Measurements from ENCODE around the gene TUFT1. TPM values are rescaled to one million over a fixed set of nuclear protein-coding genes. Genes with fewer than 3 reads are reported as not detected.
A peak's percentile ranks its signal among the peaks of the same experiment; 100 is the strongest.
"Not testable (repeated sequence)": the region's sequence is repeated elsewhere in the genome, so short reads cannot be mapped to it uniquely, and the experiment has no call there.

TUFT1 gene
- total and polyA plus RNA-seq, 2 experiments from 2014 or later = 29.2 to 29.8 TPM

DNA sequence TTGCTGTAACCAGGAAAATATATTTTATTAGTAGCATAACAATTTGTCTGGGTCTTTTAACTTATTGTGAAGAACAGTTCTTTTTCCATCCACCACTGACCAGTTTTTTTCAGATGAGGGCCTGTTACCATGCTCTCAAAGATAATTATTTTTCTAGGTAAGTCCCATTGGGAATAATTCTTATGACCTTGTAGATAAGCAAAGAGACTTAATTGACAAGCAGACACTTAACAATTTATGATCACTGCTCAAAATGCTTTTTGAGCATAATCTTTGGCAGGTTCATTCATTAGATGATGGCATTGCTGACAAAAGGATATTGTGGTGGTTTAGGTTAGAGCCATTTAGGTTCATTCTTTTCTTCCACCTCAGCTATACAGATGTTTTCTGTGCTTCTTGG, 78.4 kb downstream of the TUFT1 start:
- Histone ChIP-seq H3K36me3 (replicated peaks; ENCODE audit: insufficient read depth, low read depth) (no peaks in the 10 kb centered on the region), H4K20me1 (ENCODE audit: insufficient read depth, poor library complexity, severe bottlenecking) (peaks cover 27% of the 10 kb centered on the region), H3K4me2 (no peak overlapping the region), H3K27ac (peak overlapping the region; percentile 74), H2AFZ (no peak overlapping the region), H3K4me1 (ENCODE audit: insufficient read depth) (peaks cover 41% of the 10 kb centered on the region), H3K9me2 (replicated peaks; ENCODE audit: insufficient read depth) (no peaks in the 10 kb centered on the region), H3K9me3 (ENCODE audit: low read depth) (no peaks in the 10 kb centered on the region), H3K4me3 (no peak overlapping the region), H3K27me3 (no peaks in the 10 kb centered on the region), H3K79me2 (peaks cover 90% of the 10 kb centered on the region)
- no peak for TF ChIP-seq EZH2phosphoT487 (IDR thresholded peaks at IDR 0.05; ENCODE audit: low read depth, severe bottlenecking, unreplicated experiment)
- TF ChIP-seq EZH2 (IDR thresholded peaks at IDR 0.05; ENCODE audit: borderline replicate concordance) = no peak
- TF ChIP-seq, protein P1, sequence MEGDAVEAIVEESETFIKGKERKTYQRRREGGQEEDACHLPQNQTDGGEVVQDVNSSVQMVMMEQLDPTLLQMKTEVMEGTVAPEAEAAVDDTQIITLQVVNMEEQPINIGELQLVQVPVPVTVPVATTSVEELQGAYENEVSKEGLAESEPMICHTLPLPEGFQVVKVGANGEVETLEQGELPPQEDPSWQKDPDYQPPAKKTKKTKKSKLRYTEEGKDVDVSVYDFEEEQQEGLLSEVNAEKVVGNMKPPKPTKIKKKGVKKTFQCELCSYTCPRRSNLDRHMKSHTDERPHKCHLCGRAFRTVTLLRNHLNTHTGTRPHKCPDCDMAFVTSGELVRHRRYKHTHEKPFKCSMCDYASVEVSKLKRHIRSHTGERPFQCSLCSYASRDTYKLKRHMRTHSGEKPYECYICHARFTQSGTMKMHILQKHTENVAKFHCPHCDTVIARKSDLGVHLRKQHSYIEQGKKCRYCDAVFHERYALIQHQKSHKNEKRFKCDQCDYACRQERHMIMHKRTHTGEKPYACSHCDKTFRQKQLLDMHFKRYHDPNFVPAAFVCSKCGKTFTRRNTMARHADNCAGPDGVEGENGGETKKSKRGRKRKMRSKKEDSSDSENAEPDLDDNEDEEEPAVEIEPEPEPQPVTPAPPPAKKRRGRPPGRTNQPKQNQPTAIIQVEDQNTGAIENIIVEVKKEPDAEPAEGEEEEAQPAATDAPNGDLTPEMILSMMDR (IDR thresholded peaks at IDR 0.05; ENCODE audit: poor library complexity) = no peak
- DNase-seq (ENCODE audit: low spot score) = no peak

DNA sequence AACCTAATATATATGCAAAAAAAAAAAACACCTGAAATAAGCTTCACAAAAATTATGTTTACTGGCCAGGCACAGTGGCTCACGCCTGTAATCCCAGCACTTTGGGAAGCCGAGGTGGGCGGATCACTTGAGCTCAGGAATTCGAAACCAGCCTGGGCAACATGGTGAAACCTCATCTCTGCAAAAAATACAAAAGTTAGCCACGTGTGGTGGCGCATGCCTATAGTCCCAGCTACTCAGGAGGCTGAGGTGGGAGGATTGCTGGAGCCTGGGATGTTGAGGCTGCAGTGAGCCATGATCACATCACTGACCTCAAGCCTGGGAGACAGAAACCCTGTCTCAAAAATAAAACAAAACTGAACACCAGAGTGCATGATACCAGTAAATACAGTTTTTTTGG, 78.9 kb downstream of the TUFT1 start:
- 84% methylated on average over 6 of the region's 6 CpGs for WGBS (ENCODE audit: low lambda C conversion rate, missing lambda C conversion rate)
- peaks cover 25% of the 10 kb centered on the region for H4K20me1 ChIP-seq (ENCODE audit: insufficient read depth, poor library complexity, severe bottlenecking)
- peaks cover 90% of the 10 kb centered on the region for H3K79me2 ChIP-seq
- peaks cover 37% of the 10 kb centered on the region for H3K4me1 ChIP-seq (ENCODE audit: insufficient read depth)
- H3K36me3 ChIP-seq (replicated peaks; ENCODE audit: insufficient read depth, low read depth); H3K9me2 ChIP-seq (replicated peaks; ENCODE audit: insufficient read depth); H2AFZ ChIP-seq; DNase-seq (ENCODE audit: low spot score); H3K9me3 ChIP-seq (ENCODE audit: low read depth); H3K4me3 ChIP-seq; H3K27me3 ChIP-seq: not testable (repeated sequence)
- H3K4me2 ChIP-seq = peak overlapping the region; percentile 64
- peak overlapping the region; percentile 74 for H3K27ac ChIP-seq

DNA sequence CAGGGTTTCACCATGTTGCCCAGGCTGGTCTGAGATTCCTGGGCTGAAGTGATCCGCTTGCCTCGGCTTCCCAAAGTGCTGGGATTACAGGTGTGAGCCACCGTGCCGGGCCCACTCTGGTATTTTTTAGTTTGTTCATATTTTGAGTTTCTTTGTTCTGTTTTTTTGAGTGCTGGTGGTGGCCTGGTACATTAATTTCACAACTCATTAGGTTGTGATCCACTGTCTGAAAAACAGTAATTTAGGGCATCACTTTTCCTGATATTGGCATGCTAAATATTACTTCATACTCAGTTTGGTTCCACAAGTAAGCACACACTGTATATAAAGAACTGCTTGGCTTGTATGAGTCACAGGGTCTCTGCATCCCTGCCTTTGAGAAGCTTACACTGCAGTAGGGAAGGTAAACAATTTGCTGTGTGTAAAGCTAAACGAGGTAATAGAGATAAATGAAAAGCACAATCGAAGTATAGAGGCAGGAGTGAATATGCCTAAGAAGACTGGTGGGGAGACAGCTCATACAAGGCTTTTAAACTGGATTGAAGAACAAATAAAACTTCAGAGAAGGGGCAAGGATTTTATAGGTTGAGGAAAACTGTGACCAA, 79.5 kb downstream of the TUFT1 start:
- H3K27me3 ChIP-seq = no peaks in the 10 kb centered on the region
- WGBS (ENCODE audit: low lambda C conversion rate, missing lambda C conversion rate) = 52% methylated on average over 6 of the region's 6 CpGs
- no peak overlapping the region for H2AFZ ChIP-seq
- peaks cover 36% of the 10 kb centered on the region for H3K4me1 ChIP-seq (ENCODE audit: insufficient read depth)
- peaks cover 24% of the 10 kb centered on the region for H4K20me1 ChIP-seq (ENCODE audit: insufficient read depth, poor library complexity, severe bottlenecking)
- H3K9me2 ChIP-seq (replicated peaks; ENCODE audit: insufficient read depth) = no peaks in the 10 kb centered on the region
- peak overlapping the region; percentile 74 for H3K27ac ChIP-seq
- TF ChIP-seq, protein P1 (IDR thresholded peaks at IDR 0.05; ENCODE audit: poor library complexity) = no peak
- no peak for TF ChIP-seq EZH2 (IDR thresholded peaks at IDR 0.05; ENCODE audit: borderline replicate concordance)
- no peak for TF ChIP-seq EZH2phosphoT487 (IDR thresholded peaks at IDR 0.05; ENCODE audit: low read depth, severe bottlenecking, unreplicated experiment)
- H3K4me2 ChIP-seq = peak overlapping the region; percentile 64
- no peaks in the 10 kb centered on the region for H3K36me3 ChIP-seq (replicated peaks; ENCODE audit: insufficient read depth, low read depth)
- no peaks in the 10 kb centered on the region for H3K9me3 ChIP-seq (ENCODE audit: low read depth)
- H3K79me2 ChIP-seq = peaks cover 90% of the 10 kb centered on the region
- H3K4me3 ChIP-seq = no peak overlapping the region
- peak; percentile 56 for DNase-seq (ENCODE audit: low spot score)

DNA sequence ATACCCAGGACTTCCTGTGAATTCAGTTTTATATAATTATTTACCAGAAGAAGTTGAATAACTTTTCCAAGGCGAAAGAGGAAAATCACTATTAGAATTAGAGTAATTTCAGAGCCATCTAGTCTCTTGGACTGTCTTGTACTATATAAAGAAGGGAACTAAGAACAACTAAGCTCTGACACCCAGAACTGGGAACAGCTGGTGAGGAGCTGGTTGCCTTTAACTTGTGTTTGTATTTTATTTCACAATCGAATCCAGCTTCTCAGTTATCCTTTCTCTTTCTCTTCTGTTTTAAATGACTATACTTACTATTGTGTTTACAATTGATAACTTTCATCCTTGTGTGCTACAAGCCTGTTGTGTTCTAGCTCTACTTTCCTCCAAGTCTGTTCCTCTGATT, 80.2 kb downstream of the TUFT1 start:
- WGBS (ENCODE audit: low lambda C conversion rate, missing lambda C conversion rate) = 63% methylated on average over 2 of the region's 2 CpGs
- H3K4me3 ChIP-seq = no peak overlapping the region
- H3K27me3 ChIP-seq = no peaks in the 10 kb centered on the region
- H3K4me2 ChIP-seq = peak overlapping the region; percentile 64
- peaks cover 36% of the 10 kb centered on the region for H3K4me1 ChIP-seq (ENCODE audit: insufficient read depth)
- H4K20me1 ChIP-seq (ENCODE audit: insufficient read depth, poor library complexity, severe bottlenecking) = peaks cover 24% of the 10 kb centered on the region
- peak overlapping the region; percentile 74 for H3K27ac ChIP-seq
- no peaks in the 10 kb centered on the region for H3K9me3 ChIP-seq (ENCODE audit: low read depth)
- TF ChIP-seq, protein P1 (IDR thresholded peaks at IDR 0.05; ENCODE audit: poor library complexity) = no peak
- TF ChIP-seq EZH2phosphoT487 (IDR thresholded peaks at IDR 0.05; ENCODE audit: low read depth, severe bottlenecking, unreplicated experiment) (no peak), EZH2 (IDR thresholded peaks at IDR 0.05; ENCODE audit: borderline replicate concordance) (no peak)
- peaks cover 90% of the 10 kb centered on the region for H3K79me2 ChIP-seq
- H2AFZ ChIP-seq = no peak overlapping the region
- H3K9me2 ChIP-seq (replicated peaks; ENCODE audit: insufficient read depth) = no peaks in the 10 kb centered on the region
- H3K36me3 ChIP-seq (replicated peaks; ENCODE audit: insufficient read depth, low read depth) = no peaks in the 10 kb centered on the region
- DNase-seq (ENCODE audit: low spot score) = no peak
